GM15510 (cell line): ENCODE data around the gene AHSG.

Source experiments
- POLR2A ChIP-seq: IDR thresholded peaks from 3 replicates; pipeline ENCODE4 v1.6.1; 2011; ENCODE audit warnings: borderline replicate concordance; ENCODE audit not compliant: insufficient read length; ENCODE audit errors: extremely low read depth

Gene AHSG

GRCh38 chr3:186624598-186624997 is 11.7 kb downstream of the AHSG start:
- TF ChIP-seq POLR2A: no peak

DNA sequence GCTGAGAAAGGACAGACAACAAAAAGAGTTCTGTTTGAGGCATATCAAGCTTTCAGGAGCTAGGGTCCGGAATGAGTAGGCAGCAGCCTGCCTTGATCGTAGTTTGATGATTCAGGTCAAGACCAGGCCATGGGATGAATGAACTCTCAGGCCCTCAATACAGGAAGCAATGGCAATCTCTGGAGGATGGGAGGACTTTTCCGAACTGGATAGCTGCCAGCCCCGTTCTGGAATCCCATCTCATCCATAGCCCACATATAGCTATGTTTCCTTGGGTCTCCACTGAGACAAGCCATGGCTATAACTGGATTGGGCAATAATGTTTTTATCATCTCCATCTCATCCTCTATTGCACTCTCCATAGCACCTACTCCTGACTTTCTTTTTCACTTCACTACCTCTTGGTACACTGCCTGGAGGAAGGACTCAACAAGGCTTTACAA is 12.8 kb downstream of the AHSG start:
- no peak for TF ChIP-seq POLR2A

DNA sequence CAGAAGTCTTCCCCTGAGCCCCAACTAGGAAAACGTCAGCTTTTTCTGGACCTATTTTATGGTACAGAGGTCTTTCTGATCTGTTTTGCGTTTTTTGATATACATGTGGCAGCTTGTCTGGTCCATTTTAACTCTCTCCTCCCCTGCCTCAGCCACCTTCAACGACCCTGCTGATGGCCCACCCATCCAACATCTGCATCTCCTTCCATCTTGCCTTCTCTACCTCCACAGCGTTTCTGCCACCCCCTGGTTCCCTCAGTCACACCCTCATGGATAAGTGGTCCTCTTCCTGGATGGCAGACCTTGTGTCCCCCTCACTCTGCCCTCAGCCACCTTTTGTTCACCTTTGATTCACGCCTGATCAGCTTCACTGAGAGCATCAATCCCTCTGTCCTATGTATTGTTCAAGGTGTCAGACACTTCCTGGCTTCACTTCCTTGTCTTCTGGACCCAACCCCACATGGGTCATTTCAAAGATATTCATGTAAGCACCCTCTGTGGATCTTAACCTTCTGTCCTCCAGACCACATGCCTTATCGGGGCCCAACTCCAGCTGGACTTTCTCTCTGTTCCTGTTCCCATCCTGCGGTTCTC is 13.5 kb downstream of the AHSG start:
- TF ChIP-seq POLR2A: no peak

GRCh38 chr3:186627852-186628414 is 15.1 kb downstream of the AHSG start:
- no peak for TF ChIP-seq POLR2A

GRCh38 chr3:186628756-186629155 is 15.9 kb downstream of the AHSG start:
- no peak for TF ChIP-seq POLR2A

DNA sequence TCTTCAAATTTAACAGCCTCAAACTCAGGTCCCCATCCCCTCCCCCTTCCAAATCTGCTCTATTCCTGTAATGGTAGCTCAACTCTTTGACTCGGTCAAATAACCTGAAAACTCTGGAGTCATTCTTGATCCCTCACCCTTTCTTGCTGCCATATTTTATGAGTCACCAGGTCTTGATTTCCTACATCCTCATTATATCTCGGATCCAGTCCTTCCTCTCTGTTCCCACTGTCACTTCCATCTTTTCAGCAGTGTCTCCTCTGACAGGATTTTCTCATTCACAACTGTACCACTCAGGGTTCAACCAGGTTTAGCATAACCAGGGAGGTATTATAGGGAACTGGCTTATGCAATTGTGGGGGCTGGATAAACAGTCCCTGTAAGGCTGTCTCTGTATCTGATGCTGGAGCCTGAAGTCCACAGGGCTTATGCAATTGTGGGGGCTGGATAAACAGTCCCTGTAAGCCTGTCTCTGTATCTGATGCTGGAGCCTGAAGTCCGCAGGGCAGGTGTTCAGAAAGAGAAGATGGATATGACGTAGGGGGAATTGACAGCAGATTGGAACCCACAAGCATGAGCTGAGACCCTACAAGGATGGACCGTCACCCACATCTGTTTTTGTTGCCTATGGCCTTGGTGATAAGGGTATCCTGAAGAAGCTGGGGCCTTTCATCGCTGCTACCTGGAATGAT is 18.2 kb downstream of the AHSG start:
- no peak for TF ChIP-seq POLR2A

DNA sequence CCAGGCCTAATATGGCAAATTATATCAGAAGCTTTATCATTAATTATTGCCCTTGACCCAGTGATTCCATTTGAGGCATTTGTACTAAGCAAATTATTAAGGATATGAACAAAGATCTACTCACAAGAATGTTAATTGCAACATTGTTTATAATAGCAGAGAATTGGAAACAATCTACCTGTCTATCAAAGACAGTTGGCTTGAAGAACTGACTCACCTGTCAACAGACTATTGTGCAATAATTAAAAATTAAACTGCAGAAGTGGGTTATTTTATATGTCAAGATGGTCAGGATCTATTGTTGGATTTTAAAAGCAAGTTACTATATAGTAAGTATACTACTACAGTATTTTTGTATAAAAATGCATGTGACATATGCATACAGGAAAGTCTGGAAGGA is 20.6 kb downstream of the AHSG start:
- TF ChIP-seq POLR2A: no peak

GRCh38 chr3:186635532-186635931 is 22.7 kb downstream of the AHSG start:
- no peak for TF ChIP-seq POLR2A

GRCh38 chr3:186636536-186636935 is 23.7 kb downstream of the AHSG start:
- no peak for TF ChIP-seq POLR2A

DNA sequence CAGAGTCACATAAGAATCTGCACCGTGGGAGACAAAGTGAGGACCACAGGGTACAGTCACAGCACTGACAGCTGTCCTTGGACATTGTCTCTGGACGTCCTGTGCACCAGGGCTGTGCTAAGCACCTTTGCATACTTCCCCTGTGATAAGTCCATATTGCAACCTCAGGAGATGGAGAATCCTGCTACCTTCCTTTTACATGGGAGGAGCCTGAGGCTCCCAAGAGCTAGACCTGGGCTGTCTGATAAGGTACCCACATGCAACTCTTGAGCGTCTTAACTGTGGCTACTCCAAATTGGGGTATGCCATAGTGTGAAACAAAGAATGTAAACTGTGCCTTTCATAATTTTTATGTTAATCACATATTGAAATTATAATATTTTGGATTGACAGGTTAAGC is 24.8 kb downstream of the AHSG start:
- TF ChIP-seq POLR2A: no peak

- TF ChIP-seq POLR2A: no peak
Observed at GRCh38 chr3:186638259-186638658, 25.4 kb downstream of the AHSG start.

GRCh38 chr3:186639778-186640472 is 27.1 kb downstream of the AHSG start, which contains the start of gene FETUB:
TSS of gene FETUB (plus strand) at chr3:186640399. CDS start at chr3:186640461, 62 bp downstream.
- no peak for TF ChIP-seq POLR2A

GRCh38 chr3:186640473-186640818 is 27.6 kb downstream of the AHSG start:
- TF ChIP-seq POLR2A: no peak

- no peak for TF ChIP-seq POLR2A
Observed at GRCh38 chr3:186640929-186641328, 28.1 kb downstream of the AHSG start.

- no peak for TF ChIP-seq POLR2A
Observed at GRCh38 chr3:186642014-186642413, 29.2 kb downstream of the AHSG start.
